Smooth muscle cell of trachea (primary cell): ENCODE results near the gene C10orf62. TPM values are rescaled to one million over a fixed set of nuclear protein-coding genes. Genes with fewer than 3 reads are reported as not detected.

ENCODE experiments used
- total RNA-seq: library from RNA; depleted of rRNA; stranded (reverse); fragments of >200 nt; gene quantifications from 2 replicates; pipeline ENCODE4 v1.2.1, GENCODE V29; 2014

Gene C10orf62
- 0.15 TPM in 1 of 2 replicates, not detected in the other for total RNA-seq

DNA sequence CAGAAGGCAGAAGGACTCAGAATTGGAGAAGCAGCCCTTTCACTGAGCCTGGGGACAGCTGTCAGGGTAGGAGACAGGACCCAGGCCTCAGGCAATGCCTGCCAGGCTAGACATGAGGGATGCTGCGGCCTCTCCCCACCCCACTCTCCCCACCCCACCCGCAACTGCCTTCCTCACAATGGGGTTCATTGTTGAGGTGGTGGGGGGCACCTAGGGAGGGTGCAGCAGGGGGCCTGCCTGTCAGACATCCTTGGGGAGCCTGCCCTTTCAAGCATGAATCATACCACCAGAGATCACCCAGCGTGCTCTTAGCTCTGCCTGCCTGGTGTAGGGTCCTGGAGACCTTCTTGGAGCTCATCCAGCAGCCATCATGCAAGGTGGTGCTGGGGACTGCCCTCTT is at the start of gene C10orf62:
Gene C10orf62, plus strand, starts transcription at position 243 of the 400 bp plus-strand sequence. CDS start 177 bp downstream, outside the sequence.

GRCh38 chr10:97572214-97572989 is 17.1 kb upstream of the C10orf62 start, which contains the start of gene ANKRD2:
ANKRD2 (plus strand) TSS chr10:97572779; CDS start chr10:97572789, 10 bp downstream.

DNA sequence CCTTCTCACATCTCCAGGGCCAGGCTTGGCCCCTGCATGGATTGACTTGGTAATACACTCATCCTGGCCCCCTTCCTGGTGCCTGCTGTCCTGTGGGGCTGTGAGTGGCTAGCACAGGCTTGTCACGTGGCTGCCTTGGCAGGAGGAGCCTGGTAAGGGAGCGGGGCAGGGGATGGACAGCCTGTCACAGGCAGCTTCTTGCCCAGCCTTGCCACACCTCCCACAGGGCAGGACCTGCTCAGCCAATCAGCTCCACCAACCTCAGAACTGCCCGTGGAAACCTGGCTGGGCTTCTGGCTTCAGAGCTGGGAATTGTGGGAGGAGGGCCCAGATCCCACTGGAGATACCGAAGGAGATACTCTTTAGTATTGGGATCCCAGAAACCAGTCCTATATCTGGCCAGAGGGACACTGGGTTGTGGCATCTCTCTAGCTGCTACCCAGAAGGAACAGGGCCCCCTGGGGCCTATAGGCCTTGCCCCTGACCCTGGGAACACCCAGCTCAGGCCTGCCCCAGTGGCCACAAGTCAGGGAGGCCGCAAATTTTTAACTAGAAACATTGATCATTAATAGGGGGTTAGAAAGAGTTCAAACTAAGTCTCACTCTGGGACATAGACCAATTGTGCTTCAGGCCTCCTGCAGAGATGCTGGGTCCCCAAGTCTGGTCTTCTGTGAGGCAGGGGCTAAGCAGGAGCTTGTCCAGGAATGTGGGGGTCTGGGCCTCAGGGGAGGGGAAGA is 5.3 kb upstream of the C10orf62 start, which contains the start of gene HOGA1:
Gene HOGA1, plus strand, starts transcription at position 330 of the 738 bp plus-strand sequence. Its CDS starts 315 bp downstream, at position 645.

DNA sequence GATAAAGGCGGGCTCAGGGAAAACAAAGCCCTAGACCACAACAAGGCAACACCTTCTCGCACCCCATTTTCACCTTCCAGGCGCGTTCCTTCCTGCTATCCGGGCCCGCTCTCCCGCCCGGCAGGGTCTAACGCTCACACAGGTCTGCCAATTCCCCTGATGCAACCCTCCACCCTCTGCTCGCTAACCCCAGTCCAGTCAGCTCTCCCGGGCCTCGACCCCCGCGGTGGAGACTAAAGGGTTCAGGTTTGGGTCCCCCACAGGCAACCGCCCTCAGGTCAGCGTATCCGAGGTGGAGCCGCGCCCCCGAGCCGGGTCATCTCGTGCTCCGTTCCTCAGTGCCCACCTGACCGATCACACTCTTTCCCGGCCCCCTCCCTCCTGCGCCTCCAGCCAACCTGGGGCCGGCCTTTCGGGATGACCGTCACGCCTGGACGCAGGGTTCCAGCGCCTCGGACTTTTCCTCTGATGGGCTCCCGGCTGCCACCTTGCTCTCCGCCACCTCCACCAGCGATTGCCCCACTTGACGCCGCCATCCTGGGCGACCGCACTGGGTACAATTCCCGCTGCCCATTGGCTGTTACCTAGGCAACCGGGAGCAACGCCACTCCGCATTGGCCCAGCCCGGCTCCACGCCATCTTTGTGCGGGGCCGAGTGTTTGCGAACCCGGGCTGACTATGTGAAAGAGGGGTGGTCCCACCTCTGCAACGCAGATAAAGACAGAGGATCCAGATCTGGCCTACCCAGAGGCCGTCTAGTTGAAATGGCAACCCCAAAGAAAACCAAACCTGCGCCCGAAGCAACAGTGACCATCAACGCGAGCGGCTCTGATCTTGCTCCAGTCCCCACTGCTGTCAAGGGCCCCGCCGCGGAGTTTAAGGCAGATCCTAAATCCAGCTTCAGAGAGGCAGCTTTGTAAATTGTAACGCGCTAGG is 43.7 kb downstream of the C10orf62 start, which contains the start of gene MORN4:
Gene MORN4, minus strand, starts transcription at position 552 of the 936 bp plus-strand sequence. CDS start 13,847 bp downstream, outside the sequence.

GRCh38 chr10:97640174-97640867 is 50.8 kb downstream of the C10orf62 start, which contains the start of gene PI4K2A:
PI4K2A (plus strand) TSS chr10:97640671; CDS start chr10:97640743, 72 bp downstream.

Other genes starting within 250 kb of the C10orf62 start
- 11.8 and 17.9 TPM in 2 replicates for gene RRP12, start 188.4 kb upstream of the C10orf62 start, total RNA-seq
- gene PGAM1, start 163.5 kb upstream of the C10orf62 start, total RNA-seq = 450 and 544 TPM in 2 replicates
- 40.2 and 41.9 TPM in 2 replicates for gene EXOSC1, start 143.7 kb upstream of the C10orf62 start, total RNA-seq
- gene ZDHHC16, start 143.5 kb upstream of the C10orf62 start, total RNA-seq = 42.6 and 59.0 TPM in 2 replicates
- 87.3 and 97.9 TPM in 2 replicates for gene MMS19, start 91.3 kb upstream of the C10orf62 start, total RNA-seq
- 17.2 and 36.2 TPM in 2 replicates for gene UBTD1, start 90.8 kb upstream of the C10orf62 start, total RNA-seq
- 0.50 and 2.3 TPM in 2 replicates for gene ANKRD2, start 16.9 kb upstream of the C10orf62 start, total RNA-seq
- gene HOGA1, start 5.3 kb upstream of the C10orf62 start, total RNA-seq = 1.3 and 3.3 TPM in 2 replicates
- 3.3 and 3.5 TPM in 2 replicates for gene MORN4, start 43.8 kb downstream of the C10orf62 start, total RNA-seq
- 24.3 and 40.2 TPM in 2 replicates for gene PI4K2A, start 51.0 kb downstream of the C10orf62 start, total RNA-seq
- 46.0 and 91.5 TPM in 2 replicates for gene AVPI1, start 97.5 kb downstream of the C10orf62 start, total RNA-seq
- 41.4 and 47.4 TPM in 2 replicates for gene MARVELD1, start 124.0 kb downstream of the C10orf62 start, total RNA-seq
- gene ZFYVE27, start 147.4 kb downstream of the C10orf62 start, total RNA-seq = 20.9 and 23.3 TPM in 2 replicates
- gene SFRP5, start 182.3 kb downstream of the C10orf62 start, total RNA-seq = not detected in 2 replicates